ENCODE measurements around the gene PARL.

DNA sequence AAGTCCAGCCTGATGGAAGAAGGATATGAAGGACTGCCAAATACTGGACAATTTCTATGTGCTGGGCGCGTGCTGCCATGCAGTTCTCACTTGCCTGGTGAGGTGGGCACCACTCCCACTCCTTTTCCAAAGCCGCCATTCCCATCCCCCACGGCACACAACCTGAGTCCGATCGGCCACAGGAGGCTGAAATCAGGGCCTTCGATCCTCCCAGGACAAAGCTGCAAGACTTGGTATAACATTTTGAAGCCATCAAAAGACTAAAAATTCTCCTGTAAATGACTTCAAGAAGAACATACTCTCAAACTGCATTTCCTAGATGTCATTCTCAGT, 56.2 kb downstream of the PARL start:
- TF ChIP-seq EZH2phosphoT487 (IDR thresholded peaks at IDR 0.05; ENCODE audit: low read length), result no peak
- TF ChIP-seq, protein P1, sequence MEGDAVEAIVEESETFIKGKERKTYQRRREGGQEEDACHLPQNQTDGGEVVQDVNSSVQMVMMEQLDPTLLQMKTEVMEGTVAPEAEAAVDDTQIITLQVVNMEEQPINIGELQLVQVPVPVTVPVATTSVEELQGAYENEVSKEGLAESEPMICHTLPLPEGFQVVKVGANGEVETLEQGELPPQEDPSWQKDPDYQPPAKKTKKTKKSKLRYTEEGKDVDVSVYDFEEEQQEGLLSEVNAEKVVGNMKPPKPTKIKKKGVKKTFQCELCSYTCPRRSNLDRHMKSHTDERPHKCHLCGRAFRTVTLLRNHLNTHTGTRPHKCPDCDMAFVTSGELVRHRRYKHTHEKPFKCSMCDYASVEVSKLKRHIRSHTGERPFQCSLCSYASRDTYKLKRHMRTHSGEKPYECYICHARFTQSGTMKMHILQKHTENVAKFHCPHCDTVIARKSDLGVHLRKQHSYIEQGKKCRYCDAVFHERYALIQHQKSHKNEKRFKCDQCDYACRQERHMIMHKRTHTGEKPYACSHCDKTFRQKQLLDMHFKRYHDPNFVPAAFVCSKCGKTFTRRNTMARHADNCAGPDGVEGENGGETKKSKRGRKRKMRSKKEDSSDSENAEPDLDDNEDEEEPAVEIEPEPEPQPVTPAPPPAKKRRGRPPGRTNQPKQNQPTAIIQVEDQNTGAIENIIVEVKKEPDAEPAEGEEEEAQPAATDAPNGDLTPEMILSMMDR (IDR thresholded peaks at IDR 0.05; ENCODE audit: low read length), result no peak

Data from MM.1S (cell line).